GM18502 (cell line): Measurements from ENCODE around the gene ECE1.
"Not testable (repeated sequence)": the region's sequence is repeated elsewhere in the genome, so short reads cannot be mapped to it uniquely, and the experiment has no call there.

ENCODE experiments used
- ATAC-seq: cut with Tn5 transposase; IDR thresholded peaks from one replicate; pipeline ENCODE4 v1.9.1; 2021; ENCODE audit warnings: mild to moderate bottlenecking; ENCODE audit not compliant: unreplicated experiment, poor library complexity

The ECE1 gene

GRCh38 chr1:21293537-21294265 is 3.4 kb upstream of the ECE1 start:
- ATAC-seq, result peak; percentile 38

DNA sequence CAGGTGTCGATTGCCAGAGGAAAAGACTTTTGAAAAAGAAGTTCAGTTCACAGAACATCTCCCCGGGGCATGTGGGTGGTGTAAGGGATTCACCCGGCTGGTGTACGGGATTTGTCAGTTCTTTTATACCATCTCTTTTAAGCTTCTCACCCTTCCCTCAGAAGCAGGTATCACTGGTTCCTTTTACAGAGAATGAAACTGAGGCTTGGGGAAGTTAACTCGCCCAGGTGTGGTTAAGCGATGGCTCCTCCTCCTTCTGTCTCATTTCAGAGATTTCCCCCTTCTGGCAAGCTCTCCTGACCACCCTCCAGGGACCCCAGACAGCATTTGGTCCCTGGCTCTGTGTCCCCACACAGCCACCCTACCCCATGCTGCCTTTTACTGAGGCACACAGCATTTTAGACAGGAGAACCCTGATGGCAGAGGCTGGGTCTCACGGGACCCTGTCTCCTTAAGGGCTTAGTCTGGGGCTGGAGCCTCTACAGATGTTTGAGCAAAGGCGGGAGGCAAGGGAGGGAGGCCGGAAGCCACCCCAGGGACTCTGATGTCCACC is 2.8 kb upstream of the ECE1 start:
- ATAC-seq, result peak; percentile 28

DNA sequence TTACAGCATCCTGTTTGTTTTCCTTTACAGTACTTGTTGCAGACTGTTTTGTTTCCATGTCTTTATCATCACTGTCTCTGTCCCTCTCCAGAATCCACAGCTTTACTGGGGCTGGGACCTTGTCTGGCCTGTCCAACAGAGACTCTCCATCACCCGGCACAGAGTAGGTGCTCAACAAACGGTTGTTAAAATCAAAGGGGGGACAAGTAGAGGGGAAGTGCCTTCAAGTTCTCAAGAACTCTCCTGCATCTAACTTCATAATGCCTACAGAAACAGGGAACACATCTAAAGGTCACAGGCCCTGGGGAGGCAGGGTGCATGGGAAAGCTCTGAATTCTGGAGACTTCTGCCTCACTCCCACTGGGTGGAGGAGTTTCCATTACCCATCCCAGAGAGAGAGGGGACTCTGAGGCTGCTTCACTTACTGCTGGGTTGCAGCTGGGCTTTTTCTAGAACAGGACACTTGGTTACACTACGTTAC is 2.3 kb upstream of the ECE1 start:
- ATAC-seq, result no peak

DNA sequence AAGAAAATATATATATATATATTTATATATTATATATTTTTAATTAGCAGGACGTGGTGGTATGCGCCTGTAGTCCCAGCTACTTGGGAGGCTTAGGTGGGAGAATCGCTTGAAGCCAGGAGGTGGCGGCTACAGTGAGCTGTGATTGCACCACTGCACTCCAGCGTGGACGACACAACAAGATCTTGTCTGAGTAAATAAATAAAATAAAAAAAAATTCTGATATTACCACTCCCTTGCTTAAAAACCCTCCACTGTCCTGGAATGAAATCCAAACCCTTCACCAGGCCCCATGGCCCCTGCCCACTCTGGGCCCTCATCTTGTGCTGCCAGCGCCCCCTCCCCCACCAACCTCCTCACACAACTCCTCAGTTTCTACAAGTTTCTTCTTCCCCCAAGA is 1.7 kb upstream of the ECE1 start:
- ATAC-seq, result no peak

DNA sequence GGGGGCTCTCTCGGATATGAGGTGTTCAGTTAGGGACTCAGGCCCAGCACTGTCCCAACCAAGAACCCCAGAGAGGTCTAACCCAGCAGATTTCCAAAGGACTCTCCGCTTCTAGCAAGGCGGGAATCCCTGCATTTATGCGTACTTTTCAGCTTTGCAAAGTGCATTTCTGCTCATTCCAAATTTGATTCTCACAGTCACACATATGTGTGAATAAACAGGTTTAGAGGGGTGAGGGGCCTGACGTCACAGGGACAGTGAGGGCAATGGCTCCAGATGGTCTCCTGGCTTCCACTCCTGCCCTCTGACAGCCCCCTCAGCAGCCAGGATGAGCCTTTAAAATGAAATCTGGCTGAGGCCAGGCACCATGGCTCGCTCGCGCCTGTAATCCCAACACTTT is 921 bp upstream of the ECE1 start:
- ATAC-seq, result no peak

- peak; percentile 23 for ATAC-seq
Measured at GRCh38 chr1:21290546-21290944, 282 bp upstream of the ECE1 start.

DNA sequence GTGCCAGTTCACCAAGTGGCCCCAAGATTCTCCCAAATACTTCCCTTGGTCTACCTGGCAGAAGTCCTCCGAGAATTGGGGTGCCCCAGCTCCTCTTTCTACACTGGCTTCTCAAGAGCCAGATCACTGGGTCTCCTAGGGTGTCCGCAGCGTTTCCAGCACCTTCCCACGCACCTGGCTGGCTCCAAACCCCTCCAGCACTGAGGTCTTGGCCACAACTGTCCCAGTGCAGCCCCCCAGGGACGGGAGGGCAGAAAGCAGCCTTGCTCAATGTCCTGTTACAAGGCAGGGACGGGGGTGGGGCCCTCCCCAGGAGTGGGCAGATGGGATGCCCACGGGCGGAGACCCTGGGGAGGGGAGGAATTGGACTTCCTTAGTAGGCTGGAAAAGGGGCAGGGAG is 1.1 kb downstream of the ECE1 start:
- ATAC-seq, result no peak

DNA sequence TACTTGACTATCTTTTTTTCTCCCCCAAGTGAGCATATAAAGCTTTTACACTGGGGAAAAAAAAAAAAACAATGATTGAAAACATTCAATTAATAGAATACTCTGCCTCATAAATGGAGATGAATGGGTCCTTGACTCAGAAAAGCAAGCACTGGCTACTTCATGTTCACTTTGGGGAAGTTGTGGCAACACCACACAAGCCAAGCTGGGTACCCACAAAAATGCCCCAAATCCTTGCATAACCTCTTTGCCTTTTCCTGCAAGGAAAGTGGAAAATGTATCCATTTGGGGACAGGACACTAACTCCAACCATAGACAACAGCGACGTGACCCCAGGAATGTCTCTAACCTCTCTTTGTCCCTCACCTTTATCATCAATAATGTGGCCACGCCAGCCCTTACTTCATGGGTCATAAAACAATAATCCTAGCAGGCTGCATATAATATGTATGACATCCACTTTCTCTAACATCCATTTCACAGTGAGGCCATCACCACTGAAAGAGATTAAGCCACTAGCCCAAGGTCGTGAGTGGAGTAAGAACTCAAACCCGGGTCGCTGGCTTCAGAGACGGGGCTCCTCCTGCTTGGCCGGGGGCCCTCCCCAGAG is 2.3 kb downstream of the ECE1 start:
- ATAC-seq, result no peak

- not testable (repeated sequence) for ATAC-seq
Measured at GRCh38 chr1:21285386-21285785, 4.9 kb downstream of the ECE1 start.

GRCh38 chr1:21285055-21285372 is 5.2 kb downstream of the ECE1 start:
- ATAC-seq, result no peak

GRCh38 chr1:21284206-21285054 is 5.8 kb downstream of the ECE1 start:
- ATAC-seq, result no peak

DNA sequence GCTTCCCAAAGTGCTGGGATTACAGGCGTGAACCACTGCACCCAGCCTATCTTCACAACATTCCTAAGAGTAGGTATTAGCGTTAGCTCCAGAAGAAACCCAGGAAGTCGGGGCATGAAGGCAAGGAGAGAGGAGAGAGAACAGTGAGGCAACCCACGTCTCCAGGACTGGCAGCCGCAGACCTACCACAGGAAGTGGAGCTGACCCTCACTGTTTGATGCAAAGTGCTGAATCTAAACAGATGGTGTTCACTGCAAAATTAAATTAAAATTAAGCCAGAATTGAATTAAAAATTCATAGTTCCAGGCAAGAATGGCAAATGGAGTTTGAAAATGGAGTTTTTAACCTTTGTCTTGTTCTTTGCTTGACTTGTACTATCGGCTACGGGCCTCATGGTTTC is 6.7 kb downstream of the ECE1 start:
- no peak for ATAC-seq

DNA sequence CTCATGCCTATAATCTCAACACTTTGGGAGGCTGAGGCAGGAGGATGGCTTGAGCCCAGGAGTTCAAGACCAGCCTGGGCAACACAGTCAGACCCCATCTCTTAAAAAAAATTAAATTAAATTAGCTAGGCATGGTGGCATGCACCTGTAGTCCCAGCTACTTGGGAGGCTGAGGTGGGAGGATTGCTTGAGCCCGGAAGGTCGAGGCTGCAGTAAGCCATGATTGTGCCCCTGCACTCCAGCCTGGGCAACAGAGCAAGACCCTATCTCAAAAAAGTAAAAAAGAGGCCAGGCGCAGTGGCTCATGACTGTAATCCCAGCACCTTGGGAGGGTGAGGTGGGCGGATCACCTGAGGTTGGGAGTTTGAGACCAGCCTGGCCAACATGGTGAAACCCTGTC is 8.2 kb downstream of the ECE1 start:
- not testable (repeated sequence) for ATAC-seq

GRCh38 chr1:21280482-21280881 is 9.8 kb downstream of the ECE1 start:
- no peak for ATAC-seq

DNA sequence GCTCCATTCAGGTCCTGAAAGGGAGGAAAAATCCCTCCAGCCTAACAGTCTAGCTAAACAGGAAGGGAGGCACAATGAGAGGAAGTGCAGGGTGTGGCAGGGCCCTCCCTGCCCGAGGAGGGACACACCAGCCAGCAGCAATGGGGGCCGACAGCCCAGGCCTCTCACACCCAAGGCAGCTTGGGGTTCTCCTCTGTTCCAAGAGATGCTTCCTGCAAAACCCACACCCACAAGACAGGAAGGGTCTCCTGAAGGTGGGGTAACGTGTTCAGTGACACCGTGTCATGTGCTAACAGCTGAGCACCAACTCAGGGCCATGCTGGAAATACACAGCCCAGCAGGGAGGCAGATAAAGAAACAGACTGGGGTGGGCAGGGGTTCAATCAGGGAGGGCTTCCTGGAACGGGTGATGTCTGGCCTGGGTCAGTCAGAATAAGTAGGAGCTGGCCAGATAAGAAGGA is 10.2 kb downstream of the ECE1 start:
- ATAC-seq, result no peak

GRCh38 chr1:21278860-21279845 is 11.1 kb downstream of the ECE1 start:
- no peak for ATAC-seq

DNA sequence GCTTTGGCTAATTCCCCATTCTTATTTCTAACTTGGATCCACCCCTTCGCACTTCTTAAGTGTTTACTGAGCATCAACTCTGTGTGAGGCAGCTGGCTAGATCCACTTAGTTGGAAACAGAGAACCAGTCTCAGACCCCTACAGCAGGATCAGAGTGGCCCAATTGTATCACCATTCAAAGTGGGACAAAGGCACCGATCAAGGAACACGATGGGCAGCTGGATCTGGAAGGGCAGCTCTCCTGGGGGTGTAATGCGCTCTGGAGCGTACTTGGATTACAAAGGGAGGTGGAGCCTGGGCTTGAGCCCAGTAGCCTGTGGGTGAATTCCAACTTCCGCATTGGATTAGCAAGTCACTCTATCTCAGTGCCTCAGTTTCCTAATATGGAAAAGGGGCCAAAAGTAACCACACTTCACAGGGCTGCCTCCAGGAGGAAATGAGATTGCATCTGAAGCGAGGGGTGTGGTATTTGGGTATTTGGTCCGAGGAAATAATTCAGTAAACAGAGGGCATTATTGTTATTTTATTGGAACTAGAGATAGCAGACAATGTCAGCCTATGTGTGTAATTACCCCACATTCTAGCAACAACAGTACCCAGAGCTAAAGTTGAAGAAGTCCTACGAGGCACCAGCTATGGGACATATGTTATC is 11.9 kb downstream of the ECE1 start:
- ATAC-seq, result no peak

DNA sequence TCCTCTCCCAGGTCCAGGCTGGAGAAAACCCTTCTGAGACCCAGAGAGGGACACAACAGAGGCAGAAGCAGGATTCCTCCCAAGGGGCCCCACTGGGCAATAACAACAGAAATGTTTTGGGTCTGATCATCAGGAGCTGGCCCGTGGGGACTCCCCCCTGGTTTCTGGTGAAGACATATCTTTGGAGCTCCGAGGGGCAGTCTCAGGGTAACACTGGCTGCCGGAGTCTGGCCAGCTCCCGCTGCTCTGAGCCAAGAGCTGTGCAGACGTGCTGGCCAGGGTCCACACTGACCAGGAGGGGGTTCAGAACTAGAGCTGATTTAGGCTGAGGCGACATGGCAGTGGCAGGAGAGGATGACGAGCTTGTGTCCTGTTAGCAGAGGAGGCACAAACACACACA is 13.1 kb downstream of the ECE1 start:
- no peak for ATAC-seq

DNA sequence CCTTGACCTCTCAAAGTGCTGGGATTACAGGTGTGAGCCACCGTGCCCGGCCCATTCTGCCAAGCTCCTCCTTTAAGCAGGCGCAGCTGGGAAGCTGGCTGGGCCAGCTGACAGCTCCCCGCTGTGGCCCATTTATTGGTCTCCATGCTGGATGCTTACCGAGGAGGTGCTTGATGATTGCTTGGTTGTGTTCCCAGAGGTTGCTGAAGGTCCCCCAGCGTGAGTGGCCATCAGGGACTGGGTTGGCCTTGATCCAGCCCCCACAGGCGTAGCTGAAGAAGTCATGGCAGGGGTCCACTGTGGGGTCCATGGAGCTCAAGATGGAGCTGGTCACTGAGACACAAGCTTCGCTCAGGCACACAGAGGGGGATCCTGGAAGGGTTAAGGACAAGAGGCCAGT is 17.7 kb downstream of the ECE1 start:
- no peak for ATAC-seq
